ENCODE data around the gene FAM20C.
"Not testable (repeated sequence)": the region's sequence is repeated elsewhere in the genome, so short reads cannot be mapped to it uniquely, and the experiment has no call there.

Gene FAM20C

DNA sequence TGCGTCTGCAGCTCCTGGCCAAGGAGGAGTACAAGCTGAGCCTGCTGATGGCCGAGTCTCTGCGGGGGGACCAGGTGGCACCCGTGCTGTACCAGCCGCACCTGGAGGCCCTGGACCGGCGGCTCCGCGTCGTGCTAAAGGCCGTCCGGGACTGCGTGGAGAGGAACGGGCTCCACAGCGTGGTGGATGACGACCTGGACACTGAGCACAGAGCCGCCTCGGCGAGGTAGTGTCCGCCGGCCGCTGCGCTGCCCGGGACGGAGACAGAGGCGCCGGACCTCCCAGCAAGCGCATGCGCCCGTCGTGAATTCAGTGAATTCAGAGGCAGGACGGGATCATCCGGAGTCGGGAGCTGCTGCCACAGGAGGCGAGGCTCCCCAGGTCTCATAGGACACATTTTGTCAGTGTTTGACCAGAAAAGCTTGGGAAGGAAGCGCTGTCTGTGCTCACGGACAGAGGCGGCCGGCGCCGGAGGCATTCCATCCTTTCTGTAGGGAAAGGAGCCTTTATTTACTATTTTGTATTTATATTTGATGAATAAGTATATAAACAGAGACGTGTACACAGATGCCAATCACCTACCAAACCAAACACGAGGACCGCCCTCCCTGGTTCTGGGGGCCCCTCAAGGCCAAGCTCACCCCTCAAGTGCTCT lies 67.5 kb downstream of the FAM20C start:
- DNase-seq (ENCODE audit: low read depth) = no peak

DNA sequence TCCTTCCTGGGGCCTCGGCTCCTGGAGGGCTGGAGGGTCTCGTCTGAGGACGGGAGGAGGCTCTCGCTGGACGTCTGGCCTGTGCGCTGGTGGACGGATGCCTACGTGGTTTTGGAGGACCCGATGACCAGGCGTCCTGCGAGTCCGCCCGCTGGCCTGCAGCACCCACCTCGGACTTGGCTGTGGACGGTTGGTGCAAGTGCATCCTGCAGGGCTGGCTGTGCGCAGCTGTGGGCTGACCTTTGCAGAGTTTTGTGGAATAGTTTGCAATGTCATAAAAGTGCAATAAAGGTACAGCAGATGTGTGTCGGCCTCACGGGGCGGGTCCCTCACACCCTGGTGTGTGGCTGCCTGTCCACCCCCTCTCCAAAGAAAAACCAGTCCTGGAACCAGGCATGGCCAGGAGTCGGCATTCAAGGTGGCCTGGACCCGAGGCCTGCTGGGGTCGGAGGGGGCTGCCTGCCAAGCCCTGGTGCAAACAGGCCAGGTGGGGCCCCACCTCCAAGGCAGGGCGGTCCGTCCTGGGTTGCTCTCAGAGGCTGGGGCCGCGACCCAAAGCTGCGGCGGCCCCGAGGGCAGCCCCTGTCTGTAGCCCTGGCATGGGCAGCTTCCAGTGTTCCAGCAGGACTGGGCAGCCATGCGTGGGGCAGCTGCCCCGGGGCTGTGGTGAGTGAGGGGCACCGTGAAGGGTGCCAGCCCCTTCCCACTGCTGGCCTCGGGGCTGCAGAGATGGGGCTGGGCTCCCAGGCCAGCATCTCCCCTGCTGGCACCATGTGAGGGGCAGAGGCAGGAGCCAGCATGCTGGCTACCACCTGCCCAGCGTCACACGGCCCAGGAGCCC lies 68.3 kb downstream of the FAM20C start:
- no peak for DNase-seq (ENCODE audit: low read depth)

DNA sequence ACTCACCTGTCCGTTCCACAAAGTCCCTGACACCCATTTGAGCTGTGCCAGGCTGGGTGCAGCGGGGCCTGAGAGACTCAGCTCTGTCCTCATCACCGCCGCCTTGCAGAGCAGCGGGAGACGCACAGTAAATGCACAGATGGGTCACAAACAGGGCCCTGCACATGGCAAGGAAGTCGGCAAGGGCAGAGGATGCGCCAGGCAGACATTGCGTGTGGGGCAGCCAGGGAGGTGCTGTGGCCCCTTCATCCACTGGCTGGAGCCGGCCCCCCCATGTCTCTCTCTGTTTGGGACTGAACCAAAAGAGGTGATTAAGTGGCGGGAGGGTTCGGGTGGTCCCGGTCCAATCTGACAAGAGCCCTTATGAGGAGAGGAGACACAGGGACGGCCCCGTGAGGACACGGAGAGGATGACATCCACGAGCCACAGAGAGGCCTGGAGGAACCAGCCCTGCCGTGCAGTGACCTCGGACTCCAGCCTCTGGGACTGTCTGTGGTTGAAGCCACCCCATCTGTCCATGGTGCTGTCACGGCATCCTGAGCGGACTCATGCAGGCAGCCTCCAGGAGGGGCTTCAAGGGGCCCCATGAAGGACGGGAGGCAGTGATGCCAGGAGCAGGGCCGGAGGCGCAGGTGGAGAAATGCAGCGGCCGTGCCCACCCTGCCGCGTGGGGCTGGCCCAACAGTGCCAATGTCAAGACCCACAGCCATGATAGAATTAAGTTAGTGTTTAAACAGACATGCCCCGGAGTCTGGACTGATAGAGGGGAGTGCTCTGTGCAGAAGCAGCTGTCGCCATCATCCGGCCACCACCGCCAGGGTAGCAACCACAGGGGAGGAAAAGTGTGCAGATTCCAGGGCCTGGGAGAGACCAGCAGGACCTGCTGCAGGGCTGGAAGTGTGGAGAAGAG lies 69.2 kb downstream of the FAM20C start:
- DNase-seq (ENCODE audit: low read depth) = no peak

DNA sequence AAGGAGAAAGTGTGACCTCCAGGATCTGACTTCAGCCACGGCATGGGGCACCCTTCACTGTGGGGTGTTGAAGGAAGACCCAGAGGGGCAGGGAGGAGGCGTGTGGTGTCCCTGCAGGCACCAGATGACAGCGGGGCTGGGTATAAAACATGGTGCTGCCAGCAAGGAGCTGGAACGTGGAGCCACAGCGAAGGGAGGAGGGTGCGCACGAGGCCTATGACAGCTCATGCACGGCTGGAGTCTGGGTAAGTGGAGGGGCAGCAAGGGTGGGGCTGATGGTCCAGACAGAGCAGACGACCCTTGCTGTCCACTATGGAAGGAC lies 69.8 kb downstream of the FAM20C start:
- DNase-seq (ENCODE audit: low read depth) = no peak

DNA sequence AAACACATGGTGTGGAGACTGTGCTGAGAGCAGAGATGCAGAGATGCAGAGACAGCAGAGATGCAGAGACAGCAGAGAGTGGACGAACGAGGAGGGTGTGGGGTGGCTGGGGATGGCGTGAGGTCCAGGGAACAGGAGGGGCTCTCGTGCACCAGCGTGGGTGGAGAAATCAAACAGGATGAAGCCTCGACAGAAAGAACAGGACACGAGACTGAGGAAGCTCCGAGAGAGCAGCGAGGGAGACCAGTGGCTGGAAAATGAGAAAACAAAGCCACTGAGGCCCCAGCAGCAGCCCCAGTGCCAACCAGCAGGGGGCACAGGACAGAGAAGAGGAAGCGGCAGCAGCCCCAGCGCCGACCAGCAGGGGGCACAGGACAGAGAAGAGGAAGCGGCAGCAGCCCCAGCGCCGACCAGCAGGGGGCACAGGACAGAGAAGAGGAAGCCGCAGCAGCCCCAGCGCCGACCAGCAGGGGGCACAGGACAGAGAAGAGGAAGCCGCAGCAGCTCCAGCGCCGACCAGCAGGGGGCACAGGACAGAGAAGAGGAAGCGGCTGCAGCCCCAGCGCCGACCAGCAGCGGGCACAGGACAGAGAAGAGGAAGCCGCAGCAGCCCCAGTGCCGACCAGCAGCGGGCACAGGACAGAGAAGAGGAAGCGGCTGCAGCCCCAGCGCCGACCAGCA lies 70.4 kb downstream of the FAM20C start:
- peak; percentile 45 for DNase-seq (ENCODE audit: low read depth)

DNA sequence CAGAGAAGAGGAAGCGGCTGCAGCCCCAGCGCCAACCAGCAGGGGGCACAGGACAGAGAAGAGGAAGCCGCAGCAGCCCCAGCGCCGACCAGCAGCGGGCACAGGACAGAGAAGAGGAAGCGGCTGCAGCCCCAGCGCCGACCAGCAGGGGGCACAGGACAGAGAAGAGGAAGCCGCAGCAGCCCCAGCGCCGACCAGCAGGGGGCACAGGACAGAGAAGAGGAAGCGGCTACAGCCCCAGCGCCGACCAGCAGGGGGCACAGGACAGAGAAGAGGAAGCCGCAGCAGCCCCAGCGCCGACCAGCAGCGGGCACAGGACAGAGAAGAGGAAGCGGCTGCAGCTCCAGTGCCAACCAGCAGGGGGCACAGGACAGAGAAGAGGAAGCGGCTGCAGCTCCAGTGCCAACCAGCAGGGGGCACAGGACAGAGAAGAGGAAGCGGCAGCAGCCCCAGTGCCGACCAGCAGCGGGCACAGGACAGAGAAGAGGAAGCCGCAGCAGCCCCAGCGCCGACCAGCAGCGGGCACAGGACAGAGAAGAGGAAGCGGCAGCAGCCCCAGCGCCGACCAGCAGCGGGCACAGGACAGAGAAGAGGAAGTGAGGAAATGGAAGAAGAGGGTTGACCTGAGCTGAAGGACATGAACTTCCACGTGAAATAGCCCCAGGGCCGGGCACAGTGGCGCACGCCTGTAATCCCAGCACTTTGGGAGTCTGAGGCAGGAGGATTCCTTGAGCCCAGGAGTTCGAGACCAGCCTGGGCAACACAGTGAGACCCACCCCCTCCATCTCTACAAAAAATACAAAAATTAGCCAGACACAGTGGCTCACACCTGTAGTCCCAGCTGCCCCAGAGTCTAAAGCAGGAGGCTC lies 71.3 kb downstream of the FAM20C start:
- not testable (repeated sequence) for DNase-seq (ENCODE audit: low read depth)

DNA sequence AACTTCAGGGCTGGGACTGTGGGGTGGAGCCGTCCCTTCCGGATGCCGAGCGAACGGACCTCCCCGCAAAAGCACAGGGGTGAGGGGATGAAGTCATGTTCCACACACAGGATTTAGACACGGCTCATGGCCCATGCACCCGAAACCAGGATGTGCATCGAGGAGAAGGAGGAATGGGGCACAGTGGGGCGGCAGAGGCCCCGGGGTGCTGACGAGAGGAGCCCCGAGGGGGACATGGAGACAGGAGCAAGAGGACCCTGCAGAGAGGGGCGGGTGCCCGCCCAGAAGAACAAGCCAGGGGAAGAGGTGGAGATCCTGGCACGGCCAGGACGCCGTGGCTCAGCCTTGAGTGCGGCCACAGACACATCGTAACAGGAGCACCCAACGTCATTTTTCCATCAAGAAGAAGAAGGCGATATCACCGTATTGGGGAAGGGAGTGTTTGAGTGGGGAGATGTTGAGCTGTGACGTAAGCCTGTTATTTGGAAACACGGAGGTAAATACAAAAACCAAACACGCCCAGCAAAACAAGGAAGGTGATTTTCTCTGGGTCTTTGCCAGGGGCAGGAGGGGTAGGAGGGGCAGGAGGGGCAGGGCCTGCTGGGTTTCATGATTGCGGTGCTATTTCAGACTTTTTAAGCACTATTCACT lies 72.3 kb downstream of the FAM20C start:
- DNase-seq (ENCODE audit: low read depth) = no peak

DNA sequence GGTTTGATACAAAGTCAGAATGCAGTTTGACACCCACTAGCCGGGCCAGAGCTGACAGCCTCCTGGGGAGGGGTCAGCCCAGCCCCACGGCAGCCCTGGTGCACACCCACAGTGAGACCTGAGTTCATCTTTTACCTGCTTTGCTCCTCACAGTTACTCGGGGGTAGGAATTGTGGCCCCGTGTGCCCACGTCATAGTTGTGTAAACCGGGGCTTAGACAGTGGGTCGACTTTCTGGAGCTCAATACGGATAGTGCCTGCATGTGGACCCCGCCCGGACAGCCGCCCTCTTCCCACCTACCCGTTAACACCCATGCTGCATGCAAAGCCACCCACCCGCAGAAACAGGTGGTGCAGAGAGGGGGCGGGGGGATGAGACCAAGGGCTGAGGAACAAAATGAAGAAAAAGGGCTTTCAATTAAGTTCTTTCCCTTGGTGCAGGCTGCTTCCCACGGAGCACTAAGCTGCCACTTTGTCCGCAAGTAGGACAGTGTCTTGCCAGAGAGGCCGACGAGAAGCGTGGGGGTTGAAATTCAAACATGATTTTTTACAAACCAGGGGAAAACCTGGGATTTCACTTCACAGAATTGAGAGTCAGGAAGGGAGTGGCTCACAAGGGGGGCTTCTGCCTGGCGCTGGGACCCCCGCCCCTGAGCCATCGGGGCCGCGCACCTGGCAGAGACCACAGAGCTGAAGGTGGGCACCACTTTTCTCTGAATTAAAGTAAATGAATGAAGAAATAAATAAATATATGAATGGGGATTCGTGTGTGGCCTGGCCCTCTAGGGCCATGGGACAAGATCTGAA lies 73.0 kb downstream of the FAM20C start:
- no peak for DNase-seq (ENCODE audit: low read depth)

DNA sequence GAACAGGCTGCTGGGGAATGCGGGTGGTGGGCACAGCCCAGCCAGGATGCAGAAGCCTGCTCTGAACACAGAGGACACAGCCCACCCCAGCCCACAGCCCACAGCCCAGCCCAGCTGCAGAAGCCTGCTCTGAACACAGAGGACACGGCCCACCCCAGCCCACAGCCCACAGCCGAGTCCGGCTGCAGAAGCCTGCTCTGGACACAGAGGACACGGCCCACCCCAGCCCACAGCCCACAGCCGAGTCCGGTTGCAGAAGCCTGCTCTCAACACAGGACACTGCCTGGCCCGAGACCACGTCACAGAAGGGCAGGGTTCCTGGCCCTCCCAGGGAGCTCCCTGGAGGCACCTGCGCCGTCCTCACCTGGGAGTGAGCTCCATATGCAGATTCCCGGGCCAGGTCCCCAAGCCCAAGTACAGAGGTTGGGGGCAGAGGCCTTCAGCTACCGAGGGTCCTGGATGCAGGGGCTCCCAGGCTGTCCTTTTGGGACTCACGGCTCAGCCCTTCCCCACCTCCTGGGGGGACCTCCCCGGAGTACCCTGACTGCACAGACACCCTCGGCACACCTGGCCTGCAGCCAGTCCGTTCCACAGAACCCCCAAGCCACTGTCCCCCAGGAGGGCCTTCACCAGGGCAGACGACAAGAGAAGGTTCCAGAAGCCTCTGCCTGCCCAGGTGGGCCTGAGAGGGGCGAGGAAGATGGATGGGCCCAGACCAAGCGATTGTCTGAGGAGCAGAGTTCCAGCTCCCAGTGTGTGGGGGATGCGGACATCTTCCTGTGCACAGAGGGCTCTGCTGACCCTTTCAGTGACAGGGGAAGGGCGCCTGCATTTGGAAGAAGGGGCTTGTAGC lies 73.9 kb downstream of the FAM20C start:
- no peak for DNase-seq (ENCODE audit: low read depth)

DNA sequence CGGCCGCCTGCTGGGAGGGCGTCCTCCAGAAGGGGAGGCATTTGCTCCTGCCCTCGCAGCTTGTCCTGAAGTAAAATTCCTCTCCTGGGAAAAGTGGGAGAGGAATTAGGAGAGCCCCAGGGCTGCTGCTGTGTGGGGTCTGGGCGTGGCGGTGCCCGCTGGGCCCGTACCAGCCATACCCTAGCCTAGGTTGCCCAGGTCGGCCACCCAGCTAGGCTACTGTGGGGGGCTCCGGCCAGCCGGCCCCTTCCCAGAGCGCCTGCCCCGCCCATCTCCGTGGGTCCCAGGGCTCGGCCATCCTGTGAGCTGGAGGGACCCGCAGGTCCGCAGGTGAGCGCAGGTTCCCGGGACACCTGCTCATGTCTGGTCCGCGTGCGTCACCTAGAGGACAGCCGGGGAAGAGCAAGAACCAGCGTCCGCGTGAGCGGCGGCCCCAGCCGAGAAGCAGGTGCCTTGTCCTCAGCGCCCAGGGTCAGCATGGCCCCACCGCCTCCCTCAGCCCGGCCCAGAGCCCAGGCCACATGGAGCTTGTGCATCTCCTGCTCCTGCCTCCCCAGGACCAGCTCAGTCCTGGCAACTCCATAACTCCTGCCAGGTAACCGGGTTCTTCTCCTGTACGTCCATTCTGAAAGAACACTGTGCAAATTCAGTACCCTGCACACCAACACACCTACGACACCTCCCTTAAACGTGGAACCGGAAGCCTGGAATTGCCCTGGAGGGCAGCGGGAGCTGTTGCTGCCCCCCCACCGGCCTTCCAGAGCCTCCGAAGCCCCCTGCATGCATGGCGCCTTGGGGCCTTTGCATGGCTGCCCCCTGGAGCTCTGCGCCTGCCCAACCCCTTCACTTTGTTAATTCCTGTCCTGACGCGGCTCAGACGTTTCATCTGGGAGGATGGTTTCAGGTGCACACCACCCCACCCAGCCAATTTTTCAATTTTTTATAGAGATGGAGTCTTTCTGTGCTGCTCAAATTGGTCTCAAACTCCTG lies 74.8 kb downstream of the FAM20C start:
- DNase-seq (ENCODE audit: low read depth) = no peak

DNA sequence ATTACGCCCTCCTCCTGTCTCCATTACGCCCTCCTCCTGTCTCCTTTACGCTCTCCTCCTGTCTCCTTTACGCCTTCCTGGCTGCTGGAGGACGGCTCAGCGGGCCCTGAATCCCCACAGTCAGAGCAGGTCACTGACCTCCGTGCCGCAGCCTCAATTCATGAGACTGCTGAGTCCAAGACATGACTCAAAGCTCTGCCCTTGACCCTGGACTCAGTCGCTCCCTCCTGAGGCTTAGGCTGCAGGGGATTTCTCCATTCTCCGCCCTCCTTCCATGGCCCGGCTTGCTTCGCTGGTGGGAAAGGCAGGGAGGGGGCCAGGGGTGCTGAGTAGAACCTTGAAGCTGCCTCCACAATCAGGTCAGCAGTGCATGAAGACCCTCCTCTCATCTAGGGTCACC lies 76.6 kb downstream of the FAM20C start:
- no peak for DNase-seq (ENCODE audit: low read depth)

DNA sequence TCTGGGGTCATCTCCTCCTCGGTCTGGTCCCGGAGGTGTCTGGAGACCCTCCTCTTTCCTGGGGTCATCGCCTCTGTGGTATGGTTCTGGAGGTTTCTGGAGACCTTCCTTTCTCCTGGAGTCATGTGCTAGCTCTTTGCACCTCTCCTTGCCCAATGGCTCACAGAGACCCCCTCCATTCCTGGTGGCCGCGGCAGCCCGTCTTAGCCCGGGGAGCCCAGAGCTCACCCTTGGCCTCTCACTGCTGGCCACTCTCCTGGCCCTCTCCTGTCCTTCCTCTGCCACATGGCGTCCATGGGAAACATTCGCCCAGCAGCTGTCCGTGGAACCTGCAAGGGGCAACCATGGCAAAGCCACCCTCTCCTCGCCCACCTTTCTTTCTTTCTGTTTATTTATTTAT lies 77.3 kb downstream of the FAM20C start:
- no peak for DNase-seq (ENCODE audit: low read depth)

DNA sequence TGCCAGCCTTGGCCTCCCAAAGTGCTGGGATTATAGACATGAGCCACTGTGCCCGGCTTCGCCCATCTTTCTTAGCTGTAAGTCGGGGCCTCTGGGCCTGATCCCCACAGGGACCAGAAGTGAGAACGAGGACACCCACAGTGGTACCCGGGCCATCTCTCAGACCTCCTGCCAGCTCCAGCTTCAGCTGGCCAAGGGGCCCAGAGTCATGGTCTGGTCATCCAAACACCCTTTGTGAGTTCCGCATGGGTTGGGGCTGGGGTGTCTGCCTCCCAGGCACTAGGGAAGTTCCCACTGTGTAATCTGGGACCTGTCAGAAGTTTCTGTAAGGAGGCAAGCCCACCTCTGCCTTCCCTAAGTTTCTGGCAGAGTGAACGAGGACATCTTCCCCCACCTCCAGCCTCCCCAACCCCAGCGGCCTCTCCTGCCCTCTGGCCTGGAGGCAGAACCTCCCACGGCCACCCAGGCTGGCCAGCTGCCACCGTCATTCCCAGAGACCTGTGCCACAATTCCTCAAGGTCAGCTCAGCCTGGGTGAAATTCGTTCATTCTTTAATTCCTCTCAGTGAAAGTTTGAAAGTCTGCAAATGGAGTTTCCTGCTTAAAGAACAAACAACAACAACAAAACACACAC lies 78.1 kb downstream of the FAM20C start:
- no peak for DNase-seq (ENCODE audit: low read depth)

DNA sequence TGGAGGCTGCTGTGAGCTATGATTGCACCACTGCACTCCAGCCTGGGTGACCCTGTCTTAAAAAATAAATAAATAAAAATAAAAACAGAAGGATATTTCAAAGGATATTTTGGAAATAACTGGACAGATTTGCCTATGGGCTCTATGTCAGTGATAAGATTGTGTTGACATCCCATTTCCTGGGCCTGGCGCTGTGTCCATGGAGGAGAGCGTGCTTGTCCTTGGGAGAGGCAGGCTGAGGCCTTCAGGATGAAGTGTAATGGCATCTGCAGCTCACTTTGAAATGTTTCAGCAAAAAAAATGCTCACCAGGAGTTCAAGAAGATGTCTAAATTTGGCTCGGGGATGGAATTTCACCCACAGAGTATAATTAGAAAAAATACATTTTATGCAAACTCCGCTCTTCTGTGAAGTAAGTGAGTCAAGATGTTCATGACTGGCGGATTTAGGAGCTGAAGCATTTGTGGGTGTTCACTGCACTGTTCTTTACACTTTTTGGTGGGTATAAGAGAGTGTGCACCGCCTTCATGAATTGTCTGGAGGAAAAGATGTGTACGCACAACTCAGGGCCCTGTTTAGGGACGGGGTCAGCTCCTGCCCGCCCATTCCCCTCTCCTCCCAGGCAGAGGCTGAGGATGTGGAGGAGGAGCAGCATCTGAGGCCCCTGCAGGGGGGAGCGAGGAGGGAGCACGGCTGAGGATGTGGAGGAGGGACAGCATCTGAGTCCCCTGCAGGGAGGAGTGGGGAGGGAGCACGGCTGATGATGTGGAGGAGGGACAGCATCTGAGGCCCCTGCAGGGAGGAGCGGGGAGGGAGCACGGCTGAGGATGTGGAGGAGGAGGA lies 79.1 kb downstream of the FAM20C start:
- no peak for DNase-seq (ENCODE audit: low read depth)

DNA sequence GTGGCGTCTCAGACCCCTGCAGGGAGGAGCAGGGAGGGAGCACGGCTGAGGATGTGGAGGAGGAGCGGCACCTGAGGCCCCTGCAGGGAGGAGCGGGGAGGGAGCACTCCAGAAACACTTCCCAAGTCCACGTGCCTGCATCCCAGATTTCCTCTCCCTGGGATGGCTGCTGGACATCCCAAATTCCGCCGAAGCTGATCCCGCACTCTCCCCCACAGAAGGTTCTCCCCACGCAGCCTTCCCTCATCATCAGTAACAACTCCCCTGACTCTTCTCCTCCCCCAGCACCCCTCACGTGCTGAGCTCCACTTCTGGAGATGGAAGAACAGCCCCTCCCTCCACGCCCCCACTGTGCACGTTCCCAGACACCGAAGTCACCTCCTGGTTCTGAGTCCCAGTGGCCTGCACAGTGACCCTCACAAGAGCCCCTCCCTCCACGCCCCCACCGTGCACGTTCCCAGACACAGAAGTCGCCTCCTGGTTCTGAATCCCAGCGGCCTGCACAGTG lies 79.8 kb downstream of the FAM20C start:
- no peak for DNase-seq (ENCODE audit: low read depth)

DNA sequence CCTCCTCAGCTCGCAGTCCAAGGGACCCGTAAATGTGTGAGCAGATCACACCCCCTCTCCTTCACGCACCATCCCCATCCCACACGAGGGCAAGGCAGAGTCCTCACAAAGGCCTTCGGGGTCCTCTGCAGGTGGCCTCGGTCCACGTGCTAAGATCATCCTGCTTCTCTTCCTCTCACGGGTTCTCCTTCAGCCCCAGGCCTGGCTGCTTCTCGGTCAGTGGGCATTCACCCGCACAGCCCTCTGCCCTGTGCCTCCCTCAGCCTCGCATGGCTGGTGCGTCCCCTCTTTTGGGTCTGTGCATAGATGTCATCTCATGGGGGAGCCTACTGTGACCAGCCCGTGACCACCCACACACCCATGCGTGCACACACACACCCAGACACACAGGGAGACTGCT lies 80.3 kb downstream of the FAM20C start:
- DNase-seq (ENCODE audit: low read depth) = no peak
